Keratinocyte (primary cell): ENCODE measurements around the gene SLC19A3. TPM values are rescaled to one million over a fixed set of nuclear protein-coding genes. Genes with fewer than 3 reads are reported as not detected.

Experiments used
- DNase-seq: peaks from one replicate; pipeline ENCODE4 v3.0.0-alpha.2; 2011; ENCODE audit warnings: low read depth, missing footprints, low spot score
- FAIRE-seq: peaks from 2 replicates; lab custom pipeline; 2011; peaks lifted over from hg19 to GRCh38; lab: Jason Lieb, UNC
- H2AFZ ChIP-seq: 2 replicates; pipeline ENCODE4 v1.6.0; 2012; ENCODE audit warnings: low read length, control low read depth, inconsistent platforms; ENCODE audit not compliant: control insufficient read depth
- H3K27ac ChIP-seq: 2 replicates; pipeline ENCODE4 v1.5.1; 2011; ENCODE audit warnings: low read length; ENCODE audit not compliant: control insufficient read depth, insufficient read depth
- H3K27me3 ChIP-seq: 3 replicates; pipeline ENCODE4 v1.6.0; 2011; ENCODE audit warnings: low read length; ENCODE audit not compliant: control insufficient read depth, insufficient read depth; ENCODE audit errors: extremely low read depth
- H3K36me3 ChIP-seq, 2 experiments: 2 replicates in 1 of 2; 3 replicates in 1 of 2; pipeline ENCODE4 v1.5.1; 2011; ENCODE audit warnings: low read length in 2 of 2, mild to moderate bottlenecking in 1 of 2; ENCODE audit not compliant: control insufficient read depth in 2 of 2, insufficient read depth in 2 of 2; ENCODE audit errors: extremely low read depth in 1 of 2
- H3K4me1 ChIP-seq: 3 replicates; pipeline ENCODE4 v1.5.1; 2011; ENCODE audit warnings: low read length; ENCODE audit not compliant: control insufficient read depth, insufficient read depth; ENCODE audit errors: extremely low read depth
- H3K4me2 ChIP-seq: 3 replicates; pipeline ENCODE4 v1.6.0; 2011; ENCODE audit warnings: low read depth, low read length; ENCODE audit not compliant: control insufficient read depth, insufficient read depth; ENCODE audit errors: extremely low read depth
- H3K4me3 ChIP-seq, 3 experiments: fragments of 200-600 bp in 1 of 3; sonication (generic) in 1 of 3; 2 replicates in 2 of 3; 3 replicates in 1 of 3; pipeline ENCODE4 v1.5.1; 2011 to 2016; ENCODE audit warnings: low read length in 3 of 3, mild to moderate bottlenecking in 3 of 3, control low read depth in 2 of 3, inconsistent platforms in 1 of 3, low read depth in 1 of 3, mixed read lengths in 1 of 3, mixed run types in 1 of 3, moderate library complexity in 1 of 3; ENCODE audit not compliant: control insufficient read depth in 2 of 3, insufficient read depth in 2 of 3; ENCODE audit errors: extremely low read depth in 1 of 3
- H3K79me2 ChIP-seq: 2 replicates; pipeline ENCODE4 v1.6.0; 2012; ENCODE audit warnings: low read length; ENCODE audit not compliant: control insufficient read depth, insufficient read depth
- H3K9ac ChIP-seq: 3 replicates; pipeline ENCODE4 v1.6.0; 2011; ENCODE audit warnings: low read length; ENCODE audit not compliant: control insufficient read depth, insufficient read depth; ENCODE audit errors: extremely low read depth
- H3K9me1 ChIP-seq: 3 replicates; pipeline ENCODE4 v1.6.0; 2011; ENCODE audit warnings: low read length; ENCODE audit not compliant: control insufficient read depth, insufficient read depth; ENCODE audit errors: extremely low read depth
- H3K9me3 ChIP-seq: 2 replicates; pipeline ENCODE4 v1.5.1; 2012; ENCODE audit warnings: low read depth, low read length; ENCODE audit not compliant: control insufficient read depth
- H4K20me1 ChIP-seq: 3 replicates; pipeline ENCODE4 v1.6.0; 2011; ENCODE audit warnings: low read length; ENCODE audit not compliant: control insufficient read depth, insufficient read depth; ENCODE audit errors: extremely low read depth
- CTCF ChIP-seq, 3 experiments: IDR thresholded peaks in 1 of 3; conservative IDR thresholded peaks in 1 of 3; optimal IDR thresholded peaks in 1 of 3; 2 replicates in 2 of 3; 3 replicates in 1 of 3; pipeline versions ENCODE3 to v1.5.1; 2011; ENCODE audit warnings: low read length in 3 of 3, mild to moderate bottlenecking in 3 of 3, moderate library complexity in 2 of 3, control low read depth in 1 of 3, inconsistent platforms in 1 of 3; ENCODE audit not compliant: insufficient read depth in 2 of 3; ENCODE audit errors: extremely low read depth in 1 of 3
- EZH2 ChIP-seq: IDR thresholded peaks from one replicate; pipeline ENCODE4 v1.6.1; 2012; ENCODE audit warnings: inconsistent platforms, mild to moderate bottlenecking, low read length, moderate library complexity
- dilution Hi-C: fragments of 300-500 bp; cut with MboI; formaldehyde crosslinking; loops from one replicate; pipeline ENCODE4 v1.7.0; 2020; ENCODE audit warnings: low sequenced_read_pairs; ENCODE audit not compliant: extremely low pct_ligation_motif_present
- polyA plus RNA-seq, 5 experiments: library from polyadenylated mRNA; depleted of rRNA in 3 of 5; stranded (reverse) in 3 of 5; stranded (forward) in 1 of 5; unstranded in 1 of 5; fragments of >200 nt; gene quantifications; 1 replicate in 1 of 5; 2 replicates in 3 of 5; 3 replicates in 1 of 5; pipeline versions ENCODE4 v1.2.1 to v1.2.3, GENCODE V29; 2011 to 2012; ENCODE audit warnings: missing spikeins in 2 of 5, low read depth in 1 of 5, low replicate concordance in 1 of 5

SLC19A3 gene
- polyA plus RNA-seq, 1 donor (not counting 4 experiments of a cell fraction or from before 2014, with no cell fraction given) = 0.58 TPM

DNA sequence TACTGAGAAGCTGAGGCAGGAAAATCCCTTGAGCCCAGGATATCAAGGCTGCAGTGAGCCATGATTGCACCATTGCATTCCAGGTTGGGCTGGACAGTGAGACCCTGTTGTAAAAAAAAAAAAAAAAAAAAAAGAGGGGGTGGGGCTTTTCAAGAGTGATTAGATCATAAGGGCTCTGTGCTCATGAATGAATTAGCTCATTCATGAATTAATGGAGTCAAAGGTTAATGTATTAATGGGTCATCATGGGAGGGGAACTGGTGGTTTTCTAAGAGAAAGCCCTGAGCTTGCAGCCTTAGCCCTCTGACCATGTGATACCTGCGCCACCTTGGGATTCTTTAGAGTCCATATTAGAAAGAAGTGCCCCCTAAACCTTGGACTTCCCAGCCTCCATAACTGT is 4.5 kb downstream of the SLC19A3 start:
- H3K4me1 ChIP-seq = no peaks in the 10 kb centered on the region
- no peaks in the 10 kb centered on the region for H3K79me2 ChIP-seq
- H3K27ac ChIP-seq = no peak overlapping the region
- H3K27me3 ChIP-seq = no peaks in the 10 kb centered on the region
- no peaks in the 10 kb centered on the region for H3K36me3 ChIP-seq
- H2AFZ ChIP-seq = no peak overlapping the region
- H3K4me3 ChIP-seq = no peak overlapping the region
- DNase-seq = no peak
- H3K9me3 ChIP-seq = no peaks in the 10 kb centered on the region
- FAIRE-seq = no peak
- H3K4me2 ChIP-seq = no peak overlapping the region
- no peak overlapping the region for H3K9ac ChIP-seq
- dilution Hi-C loops = no loop called here
- TF ChIP-seq EZH2 (no peak), CTCF (optimal IDR thresholded peaks at IDR 0.05 in 1 of 3, IDR thresholded peaks at IDR 0.05 in 1 of 3, conservative IDR thresholded peaks at IDR 0.05 in 1 of 3; ENCODE audit: extremely low read depth in 1 of 3, insufficient read depth in 2 of 3, low read length in 3 of 3) (no peak)
- H4K20me1 ChIP-seq = no peaks in the 10 kb centered on the region
- H3K9me1 ChIP-seq = no peaks in the 10 kb centered on the region

GRCh38 chr2:227710986-227711385 is 6.8 kb downstream of the SLC19A3 start:
- no peak for TF ChIP-seq EZH2
- no peak for TF ChIP-seq CTCF (optimal IDR thresholded peaks at IDR 0.05 in 1 of 3, IDR thresholded peaks at IDR 0.05 in 1 of 3, conservative IDR thresholded peaks at IDR 0.05 in 1 of 3; ENCODE audit: extremely low read depth in 1 of 3, insufficient read depth in 2 of 3, low read length in 3 of 3)
- Histone ChIP-seq H2AFZ (no peak overlapping the region), H3K4me1 (no peaks in the 10 kb centered on the region), H3K27me3 (no peaks in the 10 kb centered on the region), H4K20me1 (no peaks in the 10 kb centered on the region), H3K27ac (no peak overlapping the region), H3K9me3 (no peaks in the 10 kb centered on the region), H3K9me1 (no peaks in the 10 kb centered on the region), H3K79me2 (no peaks in the 10 kb centered on the region), H3K36me3 (no peaks in the 10 kb centered on the region), H3K4me2 (no peak overlapping the region), H3K9ac (no peak overlapping the region), H3K4me3 (no peak overlapping the region)
- dilution Hi-C loops = no loop called here
- no peak for FAIRE-seq
- no peak for DNase-seq
